Smooth muscle cell (in vitro differentiated cells): ENCODE data around the gene EMILIN2. TPM values are rescaled to one million over a fixed set of nuclear protein-coding genes. Genes with fewer than 3 reads are reported as not detected.
A peak's percentile ranks its signal among the peaks of the same experiment; 100 is the strongest.

Source experiments
- DNase-seq: peaks from one replicate; lab custom pipeline; 2025; ENCODE audit not compliant: unreplicated experiment; lab: John Stamatoyannopoulos, UW
- H2AFZ ChIP-seq: fragments of 200-600 bp; sonication (generic); 2 replicates; pipeline ENCODE4 v1.6.0; 2016; ENCODE audit warnings: antibody characterized with exemption, low read depth, mild to moderate bottlenecking
- H3F3A ChIP-seq: fragments of 200-600 bp; sonication (generic); 2 replicates; pipeline ENCODE4 v1.6.0; 2017; ENCODE audit warnings: antibody characterized with exemption, low read depth
- H3K27ac ChIP-seq: fragments of 200-600 bp; sonication (generic); 2 replicates; pipeline ENCODE4 v1.5.1; 2016; ENCODE audit warnings: low read depth, mild to moderate bottlenecking
- H3K27me3 ChIP-seq: fragments of 200-600 bp; sonication (generic); 2 replicates; pipeline ENCODE4 v1.6.1; 2016; ENCODE audit warnings: low read depth, mild to moderate bottlenecking
- H3K36me3 ChIP-seq: fragments of 200-600 bp; sonication (generic); 2 replicates; pipeline ENCODE4 v1.5.1; 2016; ENCODE audit warnings: low read depth
- H3K4me1 ChIP-seq: fragments of 200-600 bp; sonication (generic); 2 replicates; pipeline ENCODE4 v1.5.1; 2016; ENCODE audit warnings: low read depth
- H3K4me2 ChIP-seq: fragments of 200-600 bp; sonication (generic); 2 replicates; pipeline ENCODE4 v1.6.0; 2016; ENCODE audit warnings: mild to moderate bottlenecking
- H3K4me3 ChIP-seq: fragments of 200-600 bp; sonication (generic); 2 replicates; pipeline ENCODE4 v1.5.1; 2016; ENCODE audit warnings: mild to moderate bottlenecking
- H3K79me2 ChIP-seq: fragments of 200-600 bp; sonication (generic); 2 replicates; pipeline ENCODE4 v1.6.0; 2016; ENCODE audit warnings: low read depth, mild to moderate bottlenecking
- H3K9ac ChIP-seq: fragments of 200-600 bp; sonication (generic); 2 replicates; pipeline ENCODE4 v1.6.0; 2016; ENCODE audit warnings: low read depth
- H3K9me3 ChIP-seq: fragments of 200-600 bp; sonication (generic); replicated peaks from 2 replicates; pipeline ENCODE4 v1.5.1; 2016; ENCODE audit warnings: low read depth
- H4K20me1 ChIP-seq: fragments of 200-600 bp; sonication (generic); 2 replicates; pipeline ENCODE4 v1.6.0; 2016; ENCODE audit warnings: low read depth
- CTCF ChIP-seq: fragments of 200-600 bp; sonication (generic); IDR thresholded peaks from 2 replicates; pipeline ENCODE4 v1.5.1; 2017; ENCODE audit warnings: borderline replicate concordance, mild to moderate bottlenecking, antibody characterized with exemption; ENCODE audit not compliant: insufficient read depth, poor library complexity, severe bottlenecking
- WGBS: methylation state at CpG from one replicate; pipeline ENCODE4 v1.1.7; 2016; ENCODE audit warnings: low lambda C conversion rate; 5-methylcytosine and 5-hydroxymethylcytosine counted together
- polyA plus RNA-seq: library from polyadenylated mRNA; unstranded; fragments of >200 nt; fragmentation: Nextera tagmentation; extraction: Ambion mirVana; gene quantifications from 2 replicates; pipeline ENCODE4 v1.2.1, GENCODE V29; 2016
- total RNA-seq: library from RNA; depleted of rRNA; stranded (reverse); fragments of >200 nt; gene quantifications from 2 replicates; pipeline ENCODE4 v1.2.3, GENCODE V29; 2014

Gene EMILIN2
- total and polyA plus RNA-seq, 2 experiments from 2014 or later, result 6.5 to 22.9 TPM

GRCh38 chr18:2954869-2955645 is 108.3 kb downstream of the EMILIN2 start:
- H3K9me3 ChIP-seq, result no peaks in the 10 kb centered on the region
- H3K4me3 ChIP-seq, result no peak overlapping the region
- TF ChIP-seq CTCF, result no peak
- no peak overlapping the region for H2AFZ ChIP-seq
- no peaks in the 10 kb centered on the region for H3K79me2 ChIP-seq
- no peak overlapping the region for H3K4me2 ChIP-seq
- H3K27me3 ChIP-seq, result no peaks in the 10 kb centered on the region
- no peaks in the 10 kb centered on the region for H3F3A ChIP-seq
- H3K4me1 ChIP-seq, result no peaks in the 10 kb centered on the region
- WGBS, result 92% methylated on average over 12 of the region's 12 CpGs
- no peak overlapping the region for H3K9ac ChIP-seq
- no peak for DNase-seq
- H4K20me1 ChIP-seq, result no peaks in the 10 kb centered on the region
- peaks cover 31% of the 10 kb centered on the region for H3K36me3 ChIP-seq
- H3K27ac ChIP-seq, result no peak overlapping the region

- H3K27me3 ChIP-seq, result no peaks in the 10 kb centered on the region
- no peak overlapping the region for H3K9ac ChIP-seq
- H3K27ac ChIP-seq, result no peak overlapping the region
- H3K4me3 ChIP-seq, result no peak overlapping the region
- H4K20me1 ChIP-seq, result peaks cover 7% of the 10 kb centered on the region
- H3K4me2 ChIP-seq, result no peak overlapping the region
- H2AFZ ChIP-seq, result no peak overlapping the region
- no peak for DNase-seq
- no peaks in the 10 kb centered on the region for H3F3A ChIP-seq
- no peaks in the 10 kb centered on the region for H3K4me1 ChIP-seq
- WGBS, result 76% methylated on average over 7 of the region's 7 CpGs
- no peak for TF ChIP-seq CTCF
- H3K79me2 ChIP-seq, result peaks cover 3% of the 10 kb centered on the region
- peaks cover 24% of the 10 kb centered on the region for H3K36me3 ChIP-seq
- no peaks in the 10 kb centered on the region for H3K9me3 ChIP-seq
Observed at GRCh38 chr18:2956056-2956455, 109.2 kb downstream of the EMILIN2 start.

- peaks cover 5% of the 10 kb centered on the region for H3K36me3 ChIP-seq
- no peak overlapping the region for H2AFZ ChIP-seq
- TF ChIP-seq CTCF, result no peak
- no peak for DNase-seq
- peaks cover 7% of the 10 kb centered on the region for H3K4me1 ChIP-seq
- H4K20me1 ChIP-seq, result peaks cover 35% of the 10 kb centered on the region
- H3K4me2 ChIP-seq, result no peak overlapping the region
- H3F3A ChIP-seq, result peaks cover 3% of the 10 kb centered on the region
- peak overlapping the region; percentile 5 for H3K27ac ChIP-seq
- no peaks in the 10 kb centered on the region for H3K27me3 ChIP-seq
- H3K9me3 ChIP-seq, result no peaks in the 10 kb centered on the region
- peaks cover 19% of the 10 kb centered on the region for H3K79me2 ChIP-seq
- H3K4me3 ChIP-seq, result no peak overlapping the region
- H3K9ac ChIP-seq, result no peak overlapping the region
Observed at GRCh38 chr18:2958819-2959298, 112.1 kb downstream of the EMILIN2 start.

GRCh38 chr18:2959341-2959740 is 112.5 kb downstream of the EMILIN2 start:
- peaks cover under 1% of the 10 kb centered on the region for H3K36me3 ChIP-seq
- H3F3A ChIP-seq, result peaks cover 3% of the 10 kb centered on the region
- H3K4me2 ChIP-seq, result no peak overlapping the region
- H3K79me2 ChIP-seq, result peaks cover 21% of the 10 kb centered on the region
- no peak for DNase-seq
- 92% methylated on average over 2 of the region's 2 CpGs for WGBS
- peaks cover 7% of the 10 kb centered on the region for H3K4me1 ChIP-seq
- TF ChIP-seq CTCF, result no peak
- no peak overlapping the region for H3K4me3 ChIP-seq
- no peak overlapping the region for H2AFZ ChIP-seq
- peak overlapping the region; percentile 5 for H3K27ac ChIP-seq
- H4K20me1 ChIP-seq, result peaks cover 35% of the 10 kb centered on the region
- H3K27me3 ChIP-seq, result no peaks in the 10 kb centered on the region
- no peaks in the 10 kb centered on the region for H3K9me3 ChIP-seq
- no peak overlapping the region for H3K9ac ChIP-seq
